Heart left ventricle (tissue), 16 donors: ENCODE results near the gene ANKRD35. TPM values are rescaled to one million over a fixed set of nuclear protein-coding genes. Genes with fewer than 3 reads are reported as not detected.

Experiments used
- ATAC-seq, 4 donors: fragments of 200-7000 bp; cut with Tn5 transposase; one replicate each; pipeline ENCODE4 v1.9.1; 2020 to 2022; ENCODE audit warnings: moderate library complexity in 4 of 4, mild to moderate bottlenecking in 3 of 4, moderate number of reproducible peaks in 1 of 4
- DNase-seq, 5 donors: peaks; one replicate each; pipeline ENCODE4 v3.0.0-alpha.2; 2020
- H3K27ac ChIP-seq, 12 donors: fragments of 200-600 bp; sonication (generic) in 4 of 12; one replicate each; pipeline versions ENCODE4 v1.5.0 to v1.8.0; 2016 to 2022; ENCODE audit warnings: mild to moderate bottlenecking in 2 of 12
- H3K27me3 ChIP-seq, 9 donors: fragments of 200-600 bp; sonication (generic) in 2 of 9; one replicate each; pipeline versions ENCODE4 v1.5.1 to v1.8.0; 2016 to 2022; ENCODE audit warnings: mild to moderate bottlenecking in 3 of 9
- H3K36me3 ChIP-seq, 9 donors: fragments of 200-600 bp; sonication (generic) in 2 of 9; one replicate each; pipeline versions ENCODE4 v1.5.0 to v1.8.0; 2018 to 2022; ENCODE audit warnings: mild to moderate bottlenecking in 2 of 9
- H3K4me1 ChIP-seq, 12 donors: fragments of 200-600 bp; sonication (generic) in 4 of 12; one replicate each; pipeline versions ENCODE4 v1.5.0 to v1.8.0; 2016 to 2022; ENCODE audit warnings: mild to moderate bottlenecking in 3 of 12
- H3K4me3 ChIP-seq, 12 donors: fragments of 200-600 bp; sonication (generic) in 4 of 12; one replicate each; pipeline versions ENCODE4 v1.5.0 to v1.8.0; 2017 to 2022; ENCODE audit warnings: mild to moderate bottlenecking in 9 of 12, moderate library complexity in 4 of 12
- H3K9me3 ChIP-seq, 12 donors: fragments of 200-600 bp; sonication (generic) in 4 of 12; one replicate each; pipeline versions ENCODE4 v1.5.0 to v1.8.0; 2016 to 2022; ENCODE audit warnings: mild to moderate bottlenecking in 1 of 12
- CTCF ChIP-seq, 12 donors: fragments of 200-600 bp; sonication (generic) in 4 of 12; IDR thresholded peaks; one replicate each; pipeline versions ENCODE4 v1.5.0 to v1.8.0; 2018 to 2022; ENCODE audit warnings: antibody characterized with exemption in 12 of 12, mild to moderate bottlenecking in 5 of 12
- POLR2A ChIP-seq, 2 donors: fragments of 450-650 bp; IDR thresholded peaks; one replicate each; pipeline ENCODE4 v1.6.1; 2017; ENCODE audit warnings: antibody characterized with exemption in 2 of 2, mild to moderate bottlenecking in 2 of 2, moderate library complexity in 2 of 2
- WGBS, 4 donors: extraction: QIAGEN DNeasy Blood & Tissue Kit in 2 of 4; methylation state at CpG; one replicate each; pipeline versions ENCODE4 v1.1.5 to v1.1.7; 2013 to 2018; 5-methylcytosine and 5-hydroxymethylcytosine counted together
- intact Hi-C, 10 donors: fragments of 100-400 bp; cut with DNase I; formaldehyde crosslinking; loops; one replicate each; pipeline versions ENCODE4 v1.11.1 to v1.14.2; 2022
- polyA plus RNA-seq, 2 donors: library from polyadenylated mRNA; stranded (reverse); fragments of 200-250 nt; gene quantifications; one replicate each; pipeline ENCODE4 v1.2.3, GENCODE V29; 2013
- total RNA-seq, 9 donors: library from RNA; depleted of rRNA in 2 of 9; stranded (reverse); fragments of >200 nt in 2 of 9; fragmentation: NEBNext Ultra II Directional in 3 of 9; extraction: Animal tissue kit (Norgen Biotek cat#: 25700) in 3 of 9; gene quantifications; one replicate each; pipeline versions ENCODE4 v1.1.0 to v1.2.4, GENCODE V29; 2016 to 2023
- donor health status: ischemic (EF 13 %, LVEDD 7.1; RV severe dilation, severe dysfunction).
- donor health status: healthy with polysubstance abuse.
- donor health status: DM: no; HTN: yes; CAD: no.
- donor health status: DM: no; HTN: no; CAD: no.
- donor health status: ischemic (EF 25% LVEDD 6.9; RV normal size, moderate dysfunction).
- donor health status: ischemic (EF 25% LVEDD 5.7; RV mildly dilated, moderate dysfunction).
- donor health status: healthy.
- donor health status: DM: yes; HTN: yes; CAD: no.
- donor health status: ischemic (EF 35%, LVEDD 5.7; RV mildly dilated, moderate dysfunction).
- donor health status: nonischemic (EF 11% LVEDD 7.7; RV severe dilation, severe dysfunction).
- donor health status: DM: yes; HTN: yes; CAD: no.
- donor health status: PGD.
- donor health status: ischemic (EF 29% LVEDD 5.4; RV normal size, mild dysfunction).
- donor health status: nonischemic (EF 23%, LVEDD 6.1; RV moderate dilation, normal function).

Gene ANKRD35
- total and polyA plus RNA-seq, 11 donors, result 0.29 to 1.5 (median 0.51) TPM

GRCh38 chr1:145849356-145850160 lies 36.1 kb downstream of the ANKRD35 start:
- H3K27ac ChIP-seq, result no peak overlapping the region
- H3K4me1 ChIP-seq, result peaks cover 0 to 16% (median 11%) of the 10 kb centered on the region in 12 donors
- no peak overlapping the region for H3K4me3 ChIP-seq
- ATAC-seq (no peak), DNase-seq (no peak)
- peaks cover 0 to 70% (median 63%) of the 10 kb centered on the region in 9 donors for H3K36me3 ChIP-seq
- 71 to 78% (median 73%) methylated on average over 15 of the region's 15 CpGs for WGBS, 4 donors
- intact Hi-C loops, result loop anchor here in 9 of 10 donors (5.0 to 10.0 kb wide), 5 partner anchors 63 to 163 kb away; partner anchors contain the start of genes ITGA10 (in 4 of the 9), PEX11B (in 2 of the 9), ANKRD34A (in 1 of the 9) and LIX1L (in 1 of the 9)
- peak in 6 of 12 donors; percentile 19 to 36 (median 24) for TF ChIP-seq CTCF (IDR thresholded peaks at IDR 0.05)
- TF ChIP-seq POLR2A (IDR thresholded peaks at IDR 0.05), result no peak
- no peaks in the 10 kb centered on the region for H3K9me3 ChIP-seq
- no peaks in the 10 kb centered on the region for H3K27me3 ChIP-seq

- intact Hi-C loops, result loop anchor here in 8 of 10 donors (2.0 to 5.0 kb wide), 4 partner anchors 64 to 165 kb away; partner anchors contain the start of genes ITGA10 (in 4 of the 8) and PEX11B (in 2 of the 8)
- DNase-seq (no peak), ATAC-seq (no peak)
- WGBS, 4 donors, result 69 to 81% (median 77%) methylated on average over 3 of the region's 3 CpGs
- Histone ChIP-seq H3K4me3 (no peak overlapping the region), H3K27ac (no peak overlapping the region), H3K27me3 (no peaks in the 10 kb centered on the region), H3K9me3 (no peaks in the 10 kb centered on the region), H3K36me3 (peaks cover 0 to 61% (median 50%) of the 10 kb centered on the region in 9 donors), H3K4me1 (peaks cover 0 to 23% (median 13%) of the 10 kb centered on the region in 12 donors)
- TF ChIP-seq POLR2A (IDR thresholded peaks at IDR 0.05) (no peak), CTCF (IDR thresholded peaks at IDR 0.05) (no peak)
Observed at GRCh38 chr1:145847827-145848226, 37.8 kb downstream of the ANKRD35 start.

GRCh38 chr1:145846201-145846612 lies 39.5 kb downstream of the ANKRD35 start:
- ATAC-seq (peak; percentile 33 to 62 (median 52)), DNase-seq (peak in 1 of 5 donors; percentile 29)
- Histone ChIP-seq H3K9me3 (no peaks in the 10 kb centered on the region), H3K4me1 (peaks cover 0 to 23% (median 13%) of the 10 kb centered on the region in 12 donors), H3K27me3 (no peaks in the 10 kb centered on the region), H3K27ac (peak overlapping the region; percentile 3 to 85 (median 74)), H3K36me3 (peaks cover 0 to 61% (median 50%) of the 10 kb centered on the region in 9 donors), H3K4me3 (peak overlapping the region in 10 of 12 donors; percentile 32 to 75 (median 68))
- TF ChIP-seq CTCF (IDR thresholded peaks at IDR 0.05), result peak in 10 of 12 donors; percentile 39 to 61 (median 52)
- TF ChIP-seq POLR2A (IDR thresholded peaks at IDR 0.05), result no peak
- 61 to 79% (median 71%) methylated on average over 3 of the region's 3 CpGs for WGBS, 4 donors
- intact Hi-C loops, result loop anchor here in 8 of 10 donors (2.0 to 5.0 kb wide), 4 partner anchors 66 to 167 kb away; partner anchors contain the start of genes ITGA10 (in 4 of the 8) and PEX11B (in 2 of the 8)
